HepG2 (cell line): ENCODE measurements around the gene PDLIM5. TPM values are rescaled to one million over a fixed set of nuclear protein-coding genes. Genes with fewer than 3 reads are reported as not detected.

Source experiments
- ATAC-seq: fragments of 200-7000 bp; cut with Tn5 transposase; 3 replicates; pipeline ENCODE4 v1.9.1; 2020; ENCODE audit warnings: mild to moderate bottlenecking, moderate library complexity
- BruUV-seq: library from RNA; stranded (reverse); fragments of 400-500 nt; replicated peaks from 2 replicates; lab custom pipeline; 2021; lab: Mats Ljungman, UMichigan
- CTCF ChIA-PET: fragments of 300-600 bp; formaldehyde crosslinking; extraction: SDS; loops from one replicate; lab custom pipeline; 2021; ENCODE audit warnings: low total read pairs, inconsistent platforms, low intra/inter-chr PET ratio; lab: Yijun Ruan, JAX
- POLR2A ChIA-PET: fragments of 350-600 bp; sonication (Branson Sonifier 250); formaldehyde crosslinking; loops from one replicate; lab custom pipeline; 2020; ENCODE audit warnings: antibody characterized with exemption, inconsistent platforms; lab: Yijun Ruan, JAX
- DNase-seq: peaks from one replicate; pipeline ENCODE4 v3.0.0-alpha.2; 2015; ENCODE audit warnings: low spot score
- FAIRE-seq: peaks from 3 replicates; lab custom pipeline; 2011; peaks lifted over from hg19 to GRCh38; lab: Jason Lieb, UNC
- H2AFZ ChIP-seq: one replicate; pipeline ENCODE4 v1.6.1; 2011; ENCODE audit warnings: low read length, inconsistent platforms
- H3K27ac ChIP-seq: fragments of 300-600 bp; 3 replicates; pipeline ENCODE4 v1.8.0; 2011; ENCODE audit warnings: mixed run types, mild to moderate bottlenecking, mixed read lengths, low read length, inconsistent platforms; ENCODE audit not compliant: insufficient read depth; ENCODE audit errors: extremely low read length
- H3K27me3 ChIP-seq, 2 experiments: fragments of 200-600 bp in 1 of 2; 2 replicates in 1 of 2; 3 replicates in 1 of 2; pipeline versions ENCODE4 v1.6.0 to v1.8.0; 2011; ENCODE audit warnings: low read length in 2 of 2, mild to moderate bottlenecking in 2 of 2, moderate library complexity in 2 of 2, inconsistent platforms in 1 of 2; ENCODE audit not compliant: insufficient read depth in 2 of 2, control insufficient read depth in 1 of 2
- H3K36me3 ChIP-seq, 2 experiments: fragments of 200-600 bp in 1 of 2; replicated peaks in 1 of 2; 2 replicates in 1 of 2; 3 replicates in 1 of 2; pipeline versions ENCODE4 v1.5.1 to v1.8.0; 2011; ENCODE audit warnings: low read length in 2 of 2, inconsistent platforms in 1 of 2; ENCODE audit not compliant: insufficient read depth in 2 of 2, control insufficient read depth in 1 of 2
- H3K4me1 ChIP-seq: 2 replicates; pipeline ENCODE4 v1.5.1; 2012; ENCODE audit warnings: low read length, inconsistent platforms; ENCODE audit not compliant: insufficient read depth
- H3K4me2 ChIP-seq: 2 replicates; pipeline ENCODE4 v1.6.0; 2011; ENCODE audit warnings: low read depth, low read length, inconsistent platforms
- H3K4me3 ChIP-seq, 3 experiments: fragments of 200-600 bp in 1 of 3; sonication (generic), shearing (Covaris generic) in 1 of 3; replicated peaks in 1 of 3; 2 replicates each; pipeline ENCODE4 v1.5.1; 2011 to 2016; ENCODE audit warnings: low read length in 3 of 3, inconsistent platforms in 2 of 3, low read depth in 2 of 3, mild to moderate bottlenecking in 2 of 3, control low read depth in 1 of 3, mixed read lengths in 1 of 3; ENCODE audit not compliant: insufficient read depth in 1 of 3
- H3K79me2 ChIP-seq: one replicate; pipeline ENCODE4 v1.6.1; 2011; ENCODE audit warnings: low read length, inconsistent platforms; ENCODE audit not compliant: insufficient read depth
- H3K9ac ChIP-seq: 2 replicates; pipeline ENCODE4 v1.6.0; 2011; ENCODE audit warnings: mild to moderate bottlenecking, low read depth, low read length, inconsistent platforms; ENCODE audit not compliant: insufficient read depth
- H3K9me3 ChIP-seq: 2 replicates; pipeline ENCODE4 v1.5.1; 2012; ENCODE audit warnings: mild to moderate bottlenecking, low read length
- H4K20me1 ChIP-seq: 2 replicates; pipeline ENCODE4 v1.6.0; 2011; ENCODE audit warnings: inconsistent platforms, mild to moderate bottlenecking, low read length, moderate library complexity; ENCODE audit not compliant: insufficient read depth
- AGO1 ChIP-seq: fragments of 200-400 bp; formaldehyde crosslinking; IDR thresholded peaks from 2 replicates; pipeline ENCODE4 v1.6.1; 2017; ENCODE audit warnings: mild to moderate bottlenecking, low read depth, low read length, moderate library complexity; ENCODE audit not compliant: poor library complexity, severe bottlenecking
- BRF2 ChIP-seq: sonication (generic); formaldehyde crosslinking; IDR thresholded peaks from 2 replicates; pipeline ENCODE4 v1.8.1; 2022; ENCODE audit warnings: mild to moderate bottlenecking, missing genetic modification reagents
- CCDC6 ChIP-seq: sonication (generic); formaldehyde crosslinking; IDR thresholded peaks from 2 replicates; pipeline ENCODE4 v1.8.1; 2022; ENCODE audit warnings: mild to moderate bottlenecking, missing genetic modification reagents, moderate library complexity
- NR3C1 ChIP-seq: sonication (generic); formaldehyde crosslinking; IDR thresholded peaks from 2 replicates; pipeline ENCODE4 v1.4.0; 2020; ENCODE audit warnings: missing genetic modification reagents
- PCBP2 ChIP-seq: fragments of 200-400 bp; formaldehyde crosslinking; optimal IDR thresholded peaks from 2 replicates; pipeline ENCODE3; 2018; ENCODE audit warnings: low read length, low read depth; ENCODE audit not compliant: poor library complexity, severe bottlenecking
- PHF20 ChIP-seq: sonication (generic); formaldehyde crosslinking; IDR thresholded peaks from 2 replicates; pipeline ENCODE4 v1.5.0; 2020; ENCODE audit warnings: mild to moderate bottlenecking, missing genetic modification reagents
- SIX4 ChIP-seq: sonication (generic); formaldehyde crosslinking; IDR thresholded peaks from 2 replicates; pipeline ENCODE4 v1.4.0; 2020; ENCODE audit warnings: missing genetic modification reagents
- SOX5 ChIP-seq: IDR thresholded peaks from 2 replicates; pipeline ENCODE4 v1.6.1; 2016; ENCODE audit warnings: borderline replicate concordance
- THAP11 ChIP-seq: IDR thresholded peaks from 2 replicates; pipeline ENCODE4 v1.6.1; 2016; ENCODE audit warnings: missing biosample characterization, missing genetic modification reagents
- ZNF180 ChIP-seq: sonication (generic); formaldehyde crosslinking; IDR thresholded peaks from 2 replicates; pipeline ENCODE4 v1.4.0; 2020; ENCODE audit warnings: low read depth, missing genetic modification reagents, borderline replicate concordance
- ZNF251 ChIP-seq: sonication (generic); formaldehyde crosslinking; IDR thresholded peaks from 2 replicates; pipeline ENCODE4 v1.9.0; 2021; ENCODE audit warnings: mild to moderate bottlenecking, missing genetic modification reagents
- ZNF260 ChIP-seq: sonication (generic); formaldehyde crosslinking; IDR thresholded peaks from 2 replicates; pipeline ENCODE4 v1.4.0; 2020; ENCODE audit warnings: missing genetic modification reagents, low read depth, mild to moderate bottlenecking, borderline replicate concordance
- ZNF589 ChIP-seq: sonication (generic); formaldehyde crosslinking; conservative IDR thresholded peaks from 2 replicates; pipeline ENCODE4 v1.8.0; 2022; ENCODE audit warnings: mild to moderate bottlenecking, moderate library complexity, missing genetic modification reagents
- ZNF598 ChIP-seq: sonication (generic); formaldehyde crosslinking; IDR thresholded peaks from 2 replicates; pipeline ENCODE4 v1.5.1; 2020; ENCODE audit warnings: mild to moderate bottlenecking, missing genetic modification reagents, borderline replicate concordance
- ZNF703 ChIP-seq: sonication (generic); formaldehyde crosslinking; IDR thresholded peaks from 2 replicates; pipeline ENCODE4 v1.5.1; 2020; ENCODE audit warnings: missing genetic modification reagents, mild to moderate bottlenecking, moderate library complexity, borderline replicate concordance
- ZNF724P ChIP-seq: sonication (generic); formaldehyde crosslinking; IDR thresholded peaks from 2 replicates; pipeline ENCODE4 v1.8.0; 2022; ENCODE audit warnings: missing genetic modification reagents, borderline replicate concordance
- ZNF792 ChIP-seq: IDR thresholded peaks from 2 replicates; pipeline ENCODE4 v1.6.1; 2016
- ZNF879 ChIP-seq: sonication (generic); formaldehyde crosslinking; IDR thresholded peaks from 2 replicates; pipeline ENCODE4 v1.8.1; 2023; ENCODE audit warnings: missing genetic modification reagents
- WGBS: methylation state at CpG from one replicate; pipeline ENCODE4 v1.1.6; 2017; ENCODE audit warnings: low lambda C conversion rate; 5-methylcytosine and 5-hydroxymethylcytosine counted together
- in situ Hi-C: cut with HindIII; loops from 2 replicates; pipeline ENCODE4 v1.10.0; 2017; ENCODE audit warnings: low pct_unique_long_range_greater_than_20kb; ENCODE audit not compliant: extremely low pct_ligation_motif_present
- intact Hi-C: fragments of 100-400 bp; cut with micrococcal nuclease; formaldehyde crosslinking; loops from one replicate; pipeline ENCODE4 v1.10.0; 2022; ENCODE audit not compliant: unreplicated experiment
- polyA plus RNA-seq, 8 experiments: library from polyadenylated mRNA; depleted of rRNA in 3 of 8; stranded (reverse) in 7 of 8; unstranded in 1 of 8; fragments of >200 nt; fragmentation: Illumina TruSeq in 4 of 8; extraction: Trizol in 4 of 8; gene quantifications; 2 replicates each; pipeline versions ENCODE4 v1.2.1 to v1.2.3, GENCODE V29; 2011 to 2016; ENCODE audit warnings: low read depth in 4 of 8, missing spikeins in 1 of 8, mixed read lengths in 1 of 8; ENCODE audit not compliant: insufficient read depth in 1 of 8
- total RNA-seq, 5 experiments: library from RNA; depleted of rRNA; stranded (reverse); fragments of >200 nt; fragmentation: Illumina TruSeq; extraction: Trizol; gene quantifications; 2 replicates each; pipeline ENCODE4 v1.2.3, GENCODE V29; 2016; ENCODE audit warnings: low read depth in 1 of 5
- TF ChIP-seq, protein P1 (sequence below): sonication (generic); formaldehyde crosslinking; conservative IDR thresholded peaks from 2 replicates; pipeline ENCODE4 v1.8.0; 2022; ENCODE audit warnings: missing genetic modification reagents
- TF ChIP-seq, protein P2 (sequence below): sonication (generic); formaldehyde crosslinking; IDR thresholded peaks from 2 replicates; pipeline ENCODE4 v1.8.1; 2023; ENCODE audit warnings: mild to moderate bottlenecking, missing genetic modification reagents

Gene PDLIM5
- total and polyA plus RNA-seq, 2 of the 13 experiments (the other 11 are each of a cell fraction or from before 2014, with no cell fraction given), result 52.8 to 119 TPM

DNA sequence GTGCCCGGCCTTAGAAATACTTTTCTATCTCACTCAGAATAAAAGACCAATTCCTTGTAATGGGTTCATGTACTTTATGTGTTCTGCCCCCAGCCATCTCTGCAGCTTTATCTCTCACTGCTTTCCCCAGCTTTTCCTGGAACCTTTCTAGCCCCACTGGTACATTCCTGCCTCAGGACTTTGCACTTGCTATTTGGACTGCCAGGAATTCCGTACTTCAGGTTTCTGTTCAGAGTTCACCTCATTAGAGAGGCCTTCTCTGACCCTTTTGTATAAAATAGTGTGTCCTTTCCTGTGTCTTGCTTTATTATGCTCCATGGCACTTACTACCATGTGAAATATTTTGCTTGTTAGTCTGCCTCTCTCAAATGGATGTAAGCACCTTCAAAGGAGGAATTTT, 112.5 kb downstream of the PDLIM5 start:
- in situ Hi-C loops, result no loop called here
- TF ChIP-seq SOX5 (CRISPR knock-in tag), result peak; percentile 84; the same call in 1 of the 2 replicates
- TF ChIP-seq AGO1, result no peak
- TF ChIP-seq ZNF260 (CRISPR knock-in tag), result peak; percentile 95; the same call in 1 of the 2 replicates
- TF ChIP-seq ZNF724P (CRISPR knock-in tag), result no peak
- no peak for TF ChIP-seq ZNF251
- TF ChIP-seq THAP11 (CRISPR knock-in tag), result peak; percentile 50
- TF ChIP-seq ZNF703, result no peak
- TF ChIP-seq PHF20, result no peak
- TF ChIP-seq CCDC6 (CRISPR knock-in tag), result no peak
- peak; percentile 85 for TF ChIP-seq ZNF792 (CRISPR knock-in tag)
- no peak for TF ChIP-seq ZNF598
- TF ChIP-seq BRF2 (CRISPR knock-in tag), result no peak
- TF ChIP-seq ZNF589 (CRISPR knock-in tag), result no peak
- no peak for TF ChIP-seq NR3C1 (CRISPR knock-in tag)
- TF ChIP-seq, protein P1, sequence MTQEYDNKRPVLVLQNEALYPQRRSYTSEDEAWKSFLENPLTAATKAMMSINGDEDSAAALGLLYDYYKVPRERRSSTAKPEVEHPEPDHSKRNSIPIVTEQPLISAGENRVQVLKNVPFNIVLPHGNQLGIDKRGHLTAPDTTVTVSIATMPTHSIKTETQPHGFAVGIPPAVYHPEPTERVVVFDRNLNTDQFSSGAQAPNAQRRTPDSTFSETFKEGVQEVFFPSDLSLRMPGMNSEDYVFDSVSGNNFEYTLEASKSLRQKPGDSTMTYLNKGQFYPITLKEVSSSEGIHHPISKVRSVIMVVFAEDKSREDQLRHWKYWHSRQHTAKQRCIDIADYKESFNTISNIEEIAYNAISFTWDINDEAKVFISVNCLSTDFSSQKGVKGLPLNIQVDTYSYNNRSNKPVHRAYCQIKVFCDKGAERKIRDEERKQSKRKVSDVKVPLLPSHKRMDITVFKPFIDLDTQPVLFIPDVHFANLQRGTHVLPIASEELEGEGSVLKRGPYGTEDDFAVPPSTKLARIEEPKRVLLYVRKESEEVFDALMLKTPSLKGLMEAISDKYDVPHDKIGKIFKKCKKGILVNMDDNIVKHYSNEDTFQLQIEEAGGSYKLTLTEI (CRISPR knock-in tag), result no peak
- no peak for TF ChIP-seq SIX4 (CRISPR knock-in tag)
- TF ChIP-seq ZNF180 (CRISPR knock-in tag), result no peak
- no peak for TF ChIP-seq PCBP2
- TF ChIP-seq ZNF879 (CRISPR knock-in tag), result no peak
- TF ChIP-seq, protein P2, sequence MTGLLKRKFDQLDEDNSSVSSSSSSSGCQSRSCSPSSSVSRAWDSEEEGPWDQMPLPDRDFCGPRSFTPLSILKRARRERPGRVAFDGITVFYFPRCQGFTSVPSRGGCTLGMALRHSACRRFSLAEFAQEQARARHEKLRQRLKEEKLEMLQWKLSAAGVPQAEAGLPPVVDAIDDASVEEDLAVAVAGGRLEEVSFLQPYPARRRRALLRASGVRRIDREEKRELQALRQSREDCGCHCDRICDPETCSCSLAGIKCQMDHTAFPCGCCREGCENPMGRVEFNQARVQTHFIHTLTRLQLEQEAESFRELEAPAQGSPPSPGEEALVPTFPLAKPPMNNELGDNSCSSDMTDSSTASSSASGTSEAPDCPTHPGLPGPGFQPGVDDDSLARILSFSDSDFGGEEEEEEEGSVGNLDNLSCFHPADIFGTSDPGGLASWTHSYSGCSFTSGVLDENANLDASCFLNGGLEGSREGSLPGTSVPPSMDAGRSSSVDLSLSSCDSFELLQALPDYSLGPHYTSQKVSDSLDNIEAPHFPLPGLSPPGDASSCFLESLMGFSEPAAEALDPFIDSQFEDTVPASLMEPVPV (CRISPR knock-in tag), result no peak

More for the DNA sequence above, 112.5 kb downstream of the PDLIM5 start:
- Histone ChIP-seq H3K4me1 (peaks cover 71% of the 10 kb centered on the region), H2AFZ (no peak overlapping the region), H3K4me3 (no peak overlapping the region; a peak in 1 of 6 replicates), H3K9me3 (no peaks in the 10 kb centered on the region), H3K4me2 (peak overlapping the region; percentile 61), H3K79me2 (peaks cover 16% of the 10 kb centered on the region), H3K9ac (no peak overlapping the region), H3K27me3 (no peaks in the 10 kb centered on the region), H4K20me1 (no peaks in the 10 kb centered on the region), H3K36me3 (no peaks in the 10 kb centered on the region), H3K27ac (peak overlapping the region; percentile 73)
- DNase-seq, result peak; percentile 93
- ChIA-PET POLR2A (interaction anchor here (0.5 to 1.9 kb wide), 4 partner anchors 10 to 135 kb away, joined by 3 to 7 read pairs (median 4); no protein-coding TSS in a partner anchor), CTCF (no interaction called here)
- 14% methylated on average over 2 of the region's 2 CpGs for WGBS
- FAIRE-seq, result peak; percentile 92
- intact Hi-C loops, result loop anchor here (5.0 to 10.0 kb wide), 3 partner anchors 92 to 139 kb away; partner anchors contain the start of gene PDLIM5
- ATAC-seq, result peak; percentile 95
- no TSS peak for BruUV-seq
